GM21360 (cell line): Measurements from ENCODE around the gene ALPI.
"Not testable (repeated sequence)": the region's sequence is repeated elsewhere in the genome, so short reads cannot be mapped to it uniquely, and the experiment has no call there.

Experiments
- ATAC-seq: cut with Tn5 transposase; IDR thresholded peaks from one replicate; pipeline ENCODE4 v1.9.1; 2021; ENCODE audit warnings: mild to moderate bottlenecking, moderate library complexity; ENCODE audit not compliant: unreplicated experiment

ALPI gene

GRCh38 chr2:232441147-232441651 is 14.8 kb upstream of the ALPI start:
- no peak for ATAC-seq

GRCh38 chr2:232441922-232442321 is 14.0 kb upstream of the ALPI start:
- ATAC-seq = not testable (repeated sequence)

- not testable (repeated sequence) for ATAC-seq
Observed at GRCh38 chr2:232442431-232442830, 13.5 kb upstream of the ALPI start.

- not testable (repeated sequence) for ATAC-seq
Observed at GRCh38 chr2:232443047-232443446, 12.9 kb upstream of the ALPI start.

- ATAC-seq = not testable (repeated sequence)
Observed at GRCh38 chr2:232443669-232444408, 12.1 kb upstream of the ALPI start.

- ATAC-seq = no peak
Observed at GRCh38 chr2:232444409-232445148, 11.4 kb upstream of the ALPI start.

GRCh38 chr2:232445149-232445885 is 10.6 kb upstream of the ALPI start:
- ATAC-seq = not testable (repeated sequence)

GRCh38 chr2:232446266-232446777 is 9.6 kb upstream of the ALPI start:
- not testable (repeated sequence) for ATAC-seq

- ATAC-seq = no peak
Observed at GRCh38 chr2:232447091-232447620, 8.8 kb upstream of the ALPI start.

- ATAC-seq = no peak
Observed at GRCh38 chr2:232447638-232448303, 8.2 kb upstream of the ALPI start.

- ATAC-seq = no peak
Observed at GRCh38 chr2:232448304-232448690, 7.7 kb upstream of the ALPI start.

- ATAC-seq = no peak
Observed at GRCh38 chr2:232449964-232450363, 6.0 kb upstream of the ALPI start.

GRCh38 chr2:232451645-232452044 is 4.3 kb upstream of the ALPI start:
- not testable (repeated sequence) for ATAC-seq

- no peak for ATAC-seq
Observed at GRCh38 chr2:232454630-232455029, 1.3 kb upstream of the ALPI start.

GRCh38 chr2:232456296-232457120 is 555 bp downstream of the ALPI start:
- ATAC-seq = no peak

- ATAC-seq = no peak
Observed at GRCh38 chr2:232457121-232458011, 1.4 kb downstream of the ALPI start.

GRCh38 chr2:232458051-232458660 is 2.2 kb downstream of the ALPI start:
- ATAC-seq = no peak
